Epithelial cell of umbilical artery (primary cell): Measurements from ENCODE around the gene RAPSN. TPM values are rescaled to one million over a fixed set of nuclear protein-coding genes. Genes with fewer than 3 reads are reported as not detected.

ENCODE experiments used
- total RNA-seq: library from RNA; depleted of rRNA; stranded (reverse); fragments of >200 nt; gene quantifications from 2 replicates; pipeline ENCODE4 v1.2.3, GENCODE V29; 2014

Gene RAPSN
- total RNA-seq, result under 0.01 and 0.30 TPM in 2 replicates

GRCh38 chr11:47448566-47449427 lies at the start of gene RAPSN:
Gene RAPSN, minus strand, starts transcription at chr11:47449136. Its CDS starts 172 bp downstream, at chr11:47448964.

GRCh38 chr11:47426062-47426956 lies 22.6 kb downstream of the RAPSN start, which contains the start of gene PSMC3:
Gene PSMC3, minus strand, starts transcription at chr11:47426439. Its CDS starts 160 bp downstream, at chr11:47426279.

GRCh38 chr11:47407746-47408590 lies 41.0 kb downstream of the RAPSN start, which contains the start of gene SLC39A13:
Gene SLC39A13, plus strand, starts transcription at chr11:47408590. Its CDS starts 1,505 bp downstream, at chr11:47410095.

Other genes starting within 250 kb of the RAPSN start
- gene DDB2, start 234.2 kb downstream of the RAPSN start, total RNA-seq, result 52.3 and 55.6 TPM in 2 replicates
- gene ACP2, start 200.3 kb downstream of the RAPSN start, total RNA-seq, result 18.8 and 26.1 TPM in 2 replicates
- 8.8 and 12.3 TPM in 2 replicates for gene NR1H3, start 191.1 kb downstream of the RAPSN start, total RNA-seq
- 12.3 and 17.2 TPM in 2 replicates for gene MADD, start 179.0 kb downstream of the RAPSN start, total RNA-seq
- gene MYBPC3, start 96.4 kb downstream of the RAPSN start, total RNA-seq, result not detected in 2 replicates
- not detected in 2 replicates for gene SPI1, start 70.6 kb downstream of the RAPSN start, total RNA-seq
- 45.1 and 53.3 TPM in 2 replicates for gene SLC39A13, start 40.5 kb downstream of the RAPSN start, total RNA-seq
- 229 and 249 TPM in 2 replicates for gene PSMC3, start 22.7 kb downstream of the RAPSN start, total RNA-seq
- 67.6 and 80.9 TPM in 2 replicates for gene CELF1, start 104.0 kb upstream of the RAPSN start, total RNA-seq
- gene PTPMT1, start 116.5 kb upstream of the RAPSN start, total RNA-seq, result 99.8 and 110 TPM in 2 replicates
- gene KBTBD4, start 129.8 kb upstream of the RAPSN start, total RNA-seq, result 24.2 and 30.5 TPM in 2 replicates
- 93.8 and 109 TPM in 2 replicates for gene NDUFS3, start 129.9 kb upstream of the RAPSN start, total RNA-seq
- gene FAM180B, start 137.5 kb upstream of the RAPSN start, total RNA-seq, result not detected in 2 replicates
- 0.97 and 1.5 TPM in 2 replicates for gene C1QTNF4, start 145.3 kb upstream of the RAPSN start, total RNA-seq
- gene MTCH2, start 193.4 kb upstream of the RAPSN start, total RNA-seq, result 95.2 and 124 TPM in 2 replicates